IPS-15b (cell line): ENCODE measurements around the gene FTO.

ENCODE experiments used
- H3K27me3 ChIP-seq: one replicate; pipeline ENCODE4 v1.6.1; 2013; ENCODE audit warnings: low read length; ENCODE audit not compliant: control insufficient read depth, insufficient read depth
- H3K36me3 ChIP-seq: one replicate; pipeline ENCODE4 v1.6.1; 2013; ENCODE audit warnings: low read length; ENCODE audit not compliant: control insufficient read depth, insufficient read depth
- H3K4me1 ChIP-seq: one replicate; pipeline ENCODE4 v1.6.1; 2013; ENCODE audit warnings: mild to moderate bottlenecking, low read length; ENCODE audit not compliant: control insufficient read depth, insufficient read depth
- H3K4me3 ChIP-seq: one replicate; pipeline ENCODE4 v1.5.1; 2013; ENCODE audit warnings: low read depth, low read length
- H3K9ac ChIP-seq: one replicate; pipeline ENCODE4 v1.6.1; 2013; ENCODE audit warnings: low read depth, mild to moderate bottlenecking, low read length
- H3K9me3 ChIP-seq: one replicate; pipeline ENCODE4 v1.6.1; 2013; ENCODE audit warnings: mild to moderate bottlenecking, low read length; ENCODE audit not compliant: control insufficient read depth, insufficient read depth

FTO gene

DNA sequence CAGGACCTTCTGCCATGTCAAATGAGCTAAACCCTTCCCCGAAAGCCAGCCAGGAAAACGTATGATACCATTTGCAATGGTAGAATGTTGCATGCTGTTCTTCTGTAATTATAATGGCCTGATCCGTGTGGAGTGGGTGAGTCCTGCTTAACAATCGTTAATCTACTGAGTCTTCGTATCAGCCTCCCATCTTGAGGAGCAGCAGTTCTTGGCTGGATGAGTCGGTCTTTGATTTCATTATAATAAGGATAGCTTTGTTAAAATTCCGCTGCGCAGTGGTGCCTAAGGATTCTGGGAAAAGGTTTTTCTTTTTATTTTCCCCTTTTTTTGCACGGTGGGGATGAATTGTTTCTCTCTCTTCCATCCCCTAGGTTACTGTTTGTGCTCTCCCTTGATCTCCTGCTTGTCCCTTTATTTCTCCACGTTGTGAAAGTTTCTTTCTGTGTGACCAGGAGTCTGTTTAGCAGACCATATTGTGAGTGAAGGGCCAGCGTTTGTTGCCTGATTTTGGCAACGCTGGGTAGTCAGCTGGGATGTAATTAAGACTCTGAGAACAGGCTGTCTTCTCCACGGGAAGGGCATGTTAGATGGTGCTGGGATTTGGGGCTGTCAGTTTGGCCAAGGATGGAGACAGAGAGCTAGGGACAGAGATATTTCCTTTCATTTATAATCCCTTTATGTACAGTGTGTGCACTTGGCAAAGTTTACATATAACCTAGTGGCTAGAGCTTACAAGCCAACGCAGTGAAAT lies 263.0 kb downstream of the FTO start:
- Histone ChIP-seq H3K4me1 (no peaks in the 10 kb centered on the region), H3K4me3 (no peak overlapping the region), H3K36me3 (no peaks in the 10 kb centered on the region), H3K9ac (no peak overlapping the region), H3K27me3 (no peaks in the 10 kb centered on the region), H3K9me3 (no peaks in the 10 kb centered on the region)

DNA sequence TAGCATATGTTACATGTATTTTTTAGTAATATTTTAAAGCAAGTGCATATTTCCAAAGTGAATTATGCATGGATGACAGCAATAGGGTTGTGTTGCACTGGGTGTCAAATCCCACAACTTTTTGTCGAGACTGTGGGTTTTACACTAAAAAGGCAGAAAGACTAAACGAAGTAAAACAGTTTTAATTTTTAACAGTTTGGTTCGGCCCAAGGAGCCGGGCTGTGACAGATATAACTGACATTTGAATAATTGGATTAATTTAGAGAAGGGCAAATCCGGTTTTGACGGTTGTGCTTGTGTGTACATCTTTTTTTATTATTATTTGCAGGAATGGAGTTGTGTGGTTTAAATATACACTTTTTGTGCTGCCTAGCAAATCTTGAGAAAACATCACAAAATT lies 263.6 kb downstream of the FTO start:
- H3K4me3 ChIP-seq = no peak overlapping the region
- H3K9me3 ChIP-seq = no peaks in the 10 kb centered on the region
- H3K36me3 ChIP-seq = no peaks in the 10 kb centered on the region
- no peak overlapping the region for H3K9ac ChIP-seq
- no peaks in the 10 kb centered on the region for H3K27me3 ChIP-seq
- H3K4me1 ChIP-seq = no peaks in the 10 kb centered on the region

DNA sequence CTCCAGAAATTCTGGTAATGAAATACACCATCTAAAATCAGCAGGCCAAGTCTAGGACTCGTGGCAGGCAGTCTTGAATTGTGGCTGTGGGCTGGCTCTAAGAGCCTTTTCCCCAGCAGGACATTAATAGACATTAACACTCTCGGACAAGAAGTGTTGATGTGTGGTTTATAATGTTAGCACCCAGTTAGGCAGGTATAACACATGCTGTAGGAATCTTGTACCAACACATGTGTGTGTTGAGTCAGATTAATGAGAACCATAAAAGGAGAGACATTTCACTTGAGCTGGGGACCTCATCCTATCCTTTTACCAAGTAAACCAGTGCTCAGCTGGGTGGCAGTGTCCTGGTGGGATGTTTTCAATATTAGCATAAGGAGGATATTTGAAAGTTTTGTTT lies 264.5 kb downstream of the FTO start:
- no peaks in the 10 kb centered on the region for H3K9me3 ChIP-seq
- H3K9ac ChIP-seq = no peak overlapping the region
- no peaks in the 10 kb centered on the region for H3K4me1 ChIP-seq
- no peaks in the 10 kb centered on the region for H3K27me3 ChIP-seq
- H3K4me3 ChIP-seq = no peak overlapping the region
- no peaks in the 10 kb centered on the region for H3K36me3 ChIP-seq

DNA sequence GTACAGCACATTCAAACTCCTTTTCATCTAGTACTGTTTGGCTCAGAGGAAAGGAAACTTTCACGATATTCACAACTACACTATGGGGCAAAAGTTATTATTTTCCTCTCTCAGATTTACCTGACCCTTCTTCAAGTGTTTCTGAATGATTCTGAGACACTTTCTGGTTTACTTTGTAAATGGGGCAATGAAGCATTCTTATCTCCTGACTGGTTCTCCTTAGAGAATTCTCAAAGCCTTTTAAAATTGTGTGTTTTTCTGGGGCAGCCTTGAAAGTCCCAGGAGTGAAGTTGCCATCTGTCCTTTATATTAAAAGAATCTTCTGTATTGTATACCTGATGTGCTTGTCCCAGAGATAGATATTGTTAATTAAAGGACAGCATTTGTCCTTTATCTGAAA lies 264.9 kb downstream of the FTO start:
- no peak overlapping the region for H3K9ac ChIP-seq
- no peaks in the 10 kb centered on the region for H3K27me3 ChIP-seq
- no peak overlapping the region for H3K4me3 ChIP-seq
- no peaks in the 10 kb centered on the region for H3K4me1 ChIP-seq
- H3K36me3 ChIP-seq = no peaks in the 10 kb centered on the region
- H3K9me3 ChIP-seq = no peaks in the 10 kb centered on the region

DNA sequence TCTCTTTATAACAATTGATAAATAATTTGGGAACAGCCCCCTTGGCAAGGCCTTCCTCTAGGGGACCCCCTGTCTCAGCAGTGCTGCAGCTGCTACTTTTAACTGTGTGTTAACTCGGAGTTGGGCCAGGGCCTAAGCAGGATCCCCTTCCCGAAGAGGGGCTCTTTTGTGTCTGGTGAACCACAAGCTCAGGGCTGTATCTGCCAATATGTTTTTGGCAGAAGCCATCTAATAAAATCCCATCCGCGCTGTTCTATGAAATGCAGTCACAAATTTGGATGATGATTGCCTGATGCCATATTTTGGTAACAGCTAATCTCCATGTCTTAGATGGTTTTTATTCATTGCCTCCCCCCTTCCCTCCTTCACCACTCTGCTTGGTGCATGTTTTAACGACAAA lies 267.7 kb downstream of the FTO start:
- Histone ChIP-seq H3K9me3 (no peaks in the 10 kb centered on the region), H3K9ac (no peak overlapping the region)

DNA sequence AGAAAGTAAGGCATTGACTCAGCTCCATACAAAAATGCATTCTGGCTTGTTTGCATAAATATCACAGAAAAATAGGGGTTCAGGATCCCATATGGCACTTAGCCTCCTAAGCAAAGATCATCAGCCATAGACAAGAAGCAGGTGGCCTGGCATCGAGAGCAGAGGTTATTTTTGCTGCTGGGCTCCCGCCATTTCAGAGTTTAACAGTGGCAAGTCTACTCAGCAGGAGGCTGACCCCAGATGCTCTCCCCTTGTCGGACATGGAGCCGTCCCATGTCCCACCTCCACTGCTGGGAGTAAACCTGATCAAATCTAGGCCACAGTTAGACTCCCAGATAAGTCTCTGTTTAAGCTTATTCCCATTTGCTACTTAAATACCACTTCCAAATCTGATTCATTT lies 269.1 kb downstream of the FTO start:
- H3K9ac ChIP-seq = no peak overlapping the region
- H3K4me3 ChIP-seq = no peak overlapping the region
- H3K27me3 ChIP-seq = no peaks in the 10 kb centered on the region
- H3K9me3 ChIP-seq = no peaks in the 10 kb centered on the region
- no peaks in the 10 kb centered on the region for H3K4me1 ChIP-seq
- H3K36me3 ChIP-seq = no peaks in the 10 kb centered on the region

More for the DNA sequence above, 267.7 kb downstream of the FTO start:
- H3K27me3 ChIP-seq = no peaks in the 10 kb centered on the region
- no peaks in the 10 kb centered on the region for H3K4me1 ChIP-seq
- no peak overlapping the region for H3K4me3 ChIP-seq
- H3K36me3 ChIP-seq = no peaks in the 10 kb centered on the region

DNA sequence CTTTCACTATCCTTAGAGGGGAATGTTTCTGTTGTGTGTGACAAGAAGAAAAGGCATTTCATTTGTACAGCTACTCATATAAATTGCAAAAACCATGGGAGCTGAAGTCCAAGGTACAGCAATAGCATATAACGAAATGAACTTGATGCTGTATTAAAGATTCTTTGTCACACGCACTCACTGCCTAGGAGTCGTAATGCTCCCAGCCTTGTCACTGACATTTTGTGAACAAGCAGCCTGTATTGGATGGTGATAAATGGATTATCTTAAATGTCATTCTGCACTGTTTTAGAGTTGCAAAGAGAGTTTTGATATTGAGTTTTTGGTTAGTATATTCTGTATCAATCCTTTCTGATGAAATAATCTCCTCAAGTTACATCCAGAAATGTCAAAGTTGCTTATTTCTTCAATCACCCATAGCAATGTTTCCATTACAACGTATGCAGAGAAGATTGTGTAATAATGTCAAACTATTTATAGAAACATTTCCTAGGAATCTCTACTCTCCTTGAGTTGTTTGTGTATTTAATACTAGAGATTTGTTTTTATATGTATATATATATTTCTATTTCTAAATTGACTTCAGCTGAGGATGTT lies 270.6 kb downstream of the FTO start:
- no peaks in the 10 kb centered on the region for H3K27me3 ChIP-seq
- H3K9ac ChIP-seq = no peak overlapping the region
- no peak overlapping the region for H3K4me3 ChIP-seq
- H3K9me3 ChIP-seq = no peaks in the 10 kb centered on the region
- no peaks in the 10 kb centered on the region for H3K36me3 ChIP-seq
- H3K4me1 ChIP-seq = no peaks in the 10 kb centered on the region

DNA sequence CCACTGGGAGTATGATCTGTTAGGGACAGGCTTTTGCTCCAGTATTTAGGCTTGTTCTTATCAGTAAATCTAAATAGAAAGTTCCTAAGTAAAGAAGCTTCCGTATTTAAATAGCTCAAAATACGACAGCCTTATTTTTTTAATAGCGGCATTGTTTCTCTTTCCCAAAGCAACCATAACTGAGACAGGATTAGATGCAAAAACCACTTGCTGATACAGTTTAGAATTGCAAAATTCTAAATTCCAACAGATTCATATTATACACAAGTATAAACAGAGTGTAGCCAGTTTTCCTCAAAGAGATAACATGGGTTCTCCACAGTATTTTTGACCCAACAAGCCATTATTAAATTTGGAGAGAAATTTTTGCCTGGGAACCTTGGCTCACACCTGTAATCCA lies 276.7 kb downstream of the FTO start:
- Histone ChIP-seq H3K9ac (no peak overlapping the region), H3K4me1 (peaks cover 7% of the 10 kb centered on the region), H3K9me3 (no peaks in the 10 kb centered on the region), H3K4me3 (no peak overlapping the region), H3K36me3 (no peaks in the 10 kb centered on the region), H3K27me3 (no peaks in the 10 kb centered on the region)

DNA sequence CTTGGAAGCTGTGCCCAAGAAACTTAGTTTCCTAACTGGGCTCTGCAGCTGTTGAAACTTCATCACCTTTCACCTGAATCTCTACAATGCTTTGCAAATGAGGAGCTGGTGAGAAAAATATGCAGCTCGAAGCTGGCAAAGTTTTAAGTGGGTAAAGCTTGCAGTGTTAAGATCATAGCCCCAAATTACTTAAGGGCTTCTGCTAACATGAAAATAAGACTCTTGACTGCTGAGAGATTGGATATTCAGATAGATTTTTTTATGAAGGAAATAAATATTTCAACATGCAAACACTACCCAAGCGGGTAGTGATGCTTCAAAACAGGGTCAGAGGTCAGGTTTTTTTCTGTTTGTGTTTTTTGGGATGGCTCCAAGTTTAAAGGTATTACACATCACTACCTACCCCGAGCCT lies 278.7 kb downstream of the FTO start:
- Histone ChIP-seq H3K27me3 (no peaks in the 10 kb centered on the region), H3K36me3 (no peaks in the 10 kb centered on the region)

DNA sequence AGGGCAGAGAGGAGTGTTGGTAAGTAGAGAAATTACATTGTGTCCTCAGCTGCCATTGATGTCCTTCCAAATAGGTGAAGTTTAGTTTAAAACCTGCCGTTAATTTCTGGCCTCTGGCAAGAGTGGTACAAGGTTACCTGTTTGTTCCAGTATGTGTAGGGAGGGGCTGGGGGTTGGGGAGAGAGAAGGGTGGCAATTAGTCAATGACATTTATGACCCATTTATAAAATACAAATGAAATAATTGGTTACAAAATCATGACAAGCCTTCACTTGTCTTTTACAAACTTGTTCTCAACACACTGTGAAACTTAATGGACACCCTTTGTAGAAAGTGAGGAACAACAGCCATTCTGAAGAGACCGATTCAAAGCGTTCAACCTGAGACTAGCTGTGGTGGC lies 281.0 kb downstream of the FTO start:
- Histone ChIP-seq H3K4me1 (peaks cover 7% of the 10 kb centered on the region), H3K4me3 (no peak overlapping the region), H3K9ac (no peak overlapping the region), H3K36me3 (no peaks in the 10 kb centered on the region), H3K27me3 (no peaks in the 10 kb centered on the region), H3K9me3 (no peaks in the 10 kb centered on the region)

More for the DNA sequence above, 278.7 kb downstream of the FTO start:
- Histone ChIP-seq H3K9me3 (no peaks in the 10 kb centered on the region), H3K4me3 (no peak overlapping the region), H3K4me1 (peaks cover 7% of the 10 kb centered on the region), H3K9ac (no peak overlapping the region)

DNA sequence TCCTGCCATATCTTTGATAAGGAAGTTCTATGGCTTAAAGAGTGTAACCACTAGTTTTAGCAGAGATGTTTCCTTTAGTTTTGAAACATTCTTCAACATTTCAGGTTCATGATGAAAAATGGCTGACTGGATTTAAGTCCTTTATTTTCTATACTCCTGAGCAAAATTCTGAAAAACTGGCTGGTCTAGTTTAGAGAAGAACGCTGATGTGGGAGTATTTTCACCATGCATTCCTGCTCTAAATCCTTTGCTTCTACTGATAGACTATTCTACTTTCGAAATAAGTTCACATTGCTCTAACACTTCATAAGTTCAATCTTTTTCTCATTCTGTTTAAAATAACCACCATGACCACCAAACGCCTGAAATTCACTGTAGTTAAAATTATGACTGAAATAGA lies 281.9 kb downstream of the FTO start:
- Histone ChIP-seq H3K9me3 (no peaks in the 10 kb centered on the region), H3K36me3 (no peaks in the 10 kb centered on the region), H3K27me3 (no peaks in the 10 kb centered on the region), H3K4me3 (no peak overlapping the region), H3K4me1 (peaks cover 7% of the 10 kb centered on the region), H3K9ac (no peak overlapping the region)

DNA sequence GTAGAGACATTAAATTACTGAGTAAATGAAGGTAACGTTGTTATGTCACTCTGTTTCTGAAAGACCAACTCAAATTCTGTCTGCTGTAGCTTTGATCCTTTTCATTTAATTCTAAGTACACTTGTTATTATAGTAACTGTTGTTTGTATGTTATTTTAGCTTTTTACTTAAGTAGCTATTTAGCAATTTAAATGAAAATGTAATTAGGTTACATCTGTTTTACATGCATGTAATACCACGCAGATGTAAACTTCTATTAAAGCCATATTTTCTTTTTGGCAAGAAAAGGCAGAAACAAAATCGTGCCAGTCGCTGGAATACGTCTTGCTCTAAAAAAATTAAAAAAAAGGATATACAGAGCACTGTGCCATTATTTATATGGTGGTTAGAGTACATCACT lies 282.8 kb downstream of the FTO start:
- no peaks in the 10 kb centered on the region for H3K9me3 ChIP-seq
- no peaks in the 10 kb centered on the region for H3K27me3 ChIP-seq
- no peak overlapping the region for H3K9ac ChIP-seq
- no peak overlapping the region for H3K4me3 ChIP-seq
- peaks cover 11% of the 10 kb centered on the region for H3K4me1 ChIP-seq
- no peaks in the 10 kb centered on the region for H3K36me3 ChIP-seq
